DOHH2 (cell line): ENCODE results near the gene CLEC14A.

Experiments
- CTCF ChIP-seq: fragments of 200-600 bp; sonication (generic); IDR thresholded peaks from one replicate; pipeline ENCODE4 v1.5.1; 2014; ENCODE audit warnings: antibody characterized with exemption, mild to moderate bottlenecking, low read depth, low read length; ENCODE audit not compliant: poor library complexity, severe bottlenecking
- EZH2phosphoT487 ChIP-seq: fragments of 200-600 bp; sonication (generic); IDR thresholded peaks from 2 replicates; pipeline ENCODE4 v1.6.1; 2017; ENCODE audit warnings: borderline replicate concordance, mild to moderate bottlenecking, antibody characterized with exemption, low read length, moderate library complexity, mixed read lengths

DNA sequence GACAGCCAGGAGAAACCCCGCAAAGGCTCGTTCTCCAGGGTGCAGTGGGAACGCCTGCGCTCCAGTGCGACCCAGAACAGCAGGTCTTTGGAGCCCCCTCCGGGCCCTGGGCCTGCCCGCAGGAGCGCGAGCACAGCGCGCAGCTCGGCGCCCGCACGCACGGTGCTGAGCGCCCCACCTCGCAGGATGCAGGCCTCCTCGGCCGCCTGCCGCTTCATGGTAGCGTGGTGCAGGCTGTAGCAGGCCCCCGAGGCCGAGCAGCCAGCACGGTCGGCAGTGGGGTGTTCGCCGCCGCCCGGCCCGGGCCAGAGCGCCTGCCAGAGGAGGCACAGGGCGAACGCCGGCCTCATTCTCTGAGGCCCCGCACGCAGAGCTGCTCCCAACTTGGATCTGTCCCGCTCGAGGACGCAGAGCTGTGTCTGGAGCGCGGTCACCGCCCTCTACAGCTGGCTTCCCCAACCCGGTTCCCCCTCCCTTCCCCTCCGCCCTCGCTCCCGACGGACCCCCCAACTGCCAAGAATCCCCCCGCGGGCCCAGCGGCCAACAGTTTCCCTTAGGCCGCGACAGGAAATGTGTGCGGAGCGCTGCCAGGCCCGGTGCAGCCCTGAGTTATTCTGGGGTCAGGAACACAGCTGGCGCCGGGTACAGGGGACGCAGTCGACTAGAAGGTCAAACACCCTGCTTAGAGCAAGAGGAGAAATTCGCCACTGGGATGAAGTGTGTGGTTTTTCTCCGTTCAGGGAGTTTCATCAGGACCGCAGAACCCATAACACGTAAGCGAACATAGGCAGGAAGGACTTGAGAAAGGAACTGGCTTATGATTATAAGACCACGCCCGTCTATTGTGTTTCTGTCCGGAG lies at the start of gene CLEC14A:
- TF ChIP-seq CTCF (no peak), EZH2phosphoT487 (no peak)
